GM12892 (cell line): ENCODE measurements around the gene CDC42SE2.

Experiments
- DNase-seq: peaks from one replicate; pipeline ENCODE4 v3.0.0; 2011; ENCODE audit not compliant: insufficient read length
- FAIRE-seq: peaks from 2 replicates; lab custom pipeline; 2011; peaks lifted over from hg19 to GRCh38; lab: Jason Lieb, UNC
- POLR2A ChIP-seq: IDR thresholded peaks from 2 replicates; pipeline ENCODE4 v1.6.1; 2011; ENCODE audit warnings: low read depth, low read length, control low read depth
- POLR2AphosphoS5 ChIP-seq: IDR thresholded peaks from 2 replicates; pipeline ENCODE4 v1.6.1; 2011; ENCODE audit warnings: low read depth, low read length, control low read depth
- TAF1 ChIP-seq: IDR thresholded peaks from 2 replicates; pipeline ENCODE4 v1.6.1; 2011; ENCODE audit warnings: low read depth, mild to moderate bottlenecking, control low read depth, low read length, borderline replicate concordance

Gene CDC42SE2

GRCh38 chr5:131382407-131383395, 118.8 kb downstream of the CDC42SE2 start:
- TF ChIP-seq TAF1 (no peak), POLR2AphosphoS5 (no peak), POLR2A (no peak)
- peak; percentile 93 for FAIRE-seq
- DNase-seq = no peak

DNA sequence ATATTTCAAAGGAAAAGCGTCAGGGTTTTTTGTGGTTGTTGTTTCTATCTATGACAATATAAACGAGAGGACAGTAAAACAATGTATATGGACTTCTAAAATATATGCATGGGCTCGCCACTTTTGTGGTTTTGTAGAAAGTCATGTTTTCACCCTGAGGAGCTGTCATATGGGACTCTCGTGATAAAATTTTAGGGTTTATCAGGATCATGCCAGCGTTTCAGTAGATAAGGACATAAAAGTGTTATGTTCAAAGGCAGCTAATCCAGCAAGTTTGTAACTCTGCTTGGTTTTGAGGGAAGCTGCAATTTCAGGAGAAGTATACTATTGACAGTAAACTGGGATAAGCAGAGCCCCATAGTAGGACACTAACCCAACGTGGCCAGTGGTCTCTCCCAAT, 120.3 kb downstream of the CDC42SE2 start:
- DNase-seq = no peak
- TF ChIP-seq TAF1 (no peak), POLR2A (no peak), POLR2AphosphoS5 (no peak)
- FAIRE-seq = peak; percentile 38

GRCh38 chr5:131384616-131385214, 120.9 kb downstream of the CDC42SE2 start:
- FAIRE-seq = no peak
- TF ChIP-seq POLR2A (peak; percentile 34; the same call in 1 of the 2 replicates), TAF1 (no peak)
- no peak for DNase-seq

GRCh38 chr5:131386124-131386523, 122.3 kb downstream of the CDC42SE2 start:
- DNase-seq (no peak), FAIRE-seq (no peak)
- no peak for TF ChIP-seq POLR2A
- no peak for TF ChIP-seq POLR2AphosphoS5
- no peak for TF ChIP-seq TAF1

DNA sequence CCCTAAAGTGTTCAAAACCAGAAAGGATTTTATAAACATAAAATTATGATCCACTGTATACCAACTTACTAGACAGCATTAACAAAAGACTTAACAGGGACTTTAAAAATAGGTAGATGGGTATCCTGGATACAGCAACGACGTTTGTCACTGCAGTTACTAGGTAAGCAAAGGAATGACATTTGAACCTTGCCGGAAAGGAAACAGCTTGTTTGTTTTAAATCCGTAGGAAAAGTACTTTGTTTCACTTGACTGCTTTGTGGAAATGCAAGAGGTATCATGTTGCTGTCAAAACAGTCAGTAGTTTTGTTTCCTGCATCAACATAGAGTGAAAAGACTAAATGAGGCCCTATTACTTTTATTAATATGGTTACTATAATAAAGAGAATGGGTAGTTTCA, 122.9 kb downstream of the CDC42SE2 start:
- FAIRE-seq = no peak
- TF ChIP-seq POLR2AphosphoS5 (no peak), POLR2A (no peak), TAF1 (no peak)
- no peak for DNase-seq

- FAIRE-seq (no peak), DNase-seq (no peak)
- TF ChIP-seq TAF1 (no peak), POLR2AphosphoS5 (no peak), POLR2A (no peak)
These were observed 123.4 kb downstream of the CDC42SE2 start for GRCh38 chr5:131387255-131387654.

DNA sequence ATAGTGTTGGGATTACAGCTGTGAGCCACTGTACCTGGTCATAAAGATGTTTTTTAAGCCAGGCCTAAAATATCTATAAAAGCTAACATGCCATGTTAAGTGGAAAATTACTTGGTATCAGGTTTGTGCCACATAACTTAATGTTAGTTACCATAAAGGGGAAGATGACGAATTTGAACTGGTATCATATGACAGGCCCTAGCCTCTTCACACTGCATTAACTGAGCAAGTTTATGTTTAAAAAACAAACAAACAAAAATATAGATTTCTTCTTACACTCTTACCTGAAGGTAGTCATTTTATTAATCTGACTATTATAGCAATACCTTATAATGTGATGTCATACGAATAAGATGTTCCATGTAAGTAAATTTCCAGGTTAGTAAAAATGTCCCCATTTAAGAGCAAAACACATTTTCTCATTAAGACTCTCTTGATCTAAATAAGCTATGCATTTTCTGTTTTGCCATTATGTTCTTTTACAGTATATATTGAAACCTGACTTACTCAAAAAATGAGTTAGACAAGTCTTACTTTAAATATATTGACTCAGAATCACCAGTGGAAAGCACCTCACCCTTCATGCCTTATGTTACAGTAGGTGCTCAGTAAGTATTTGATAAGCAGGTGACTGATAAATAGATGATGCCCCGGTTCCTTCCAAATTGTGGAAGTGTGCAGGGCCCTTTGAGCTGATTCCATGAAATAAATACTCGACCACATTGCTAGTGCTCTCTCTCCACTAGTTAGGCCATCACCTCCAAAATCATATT, 125.4 kb downstream of the CDC42SE2 start:
- DNase-seq (no peak), FAIRE-seq (no peak)
- TF ChIP-seq POLR2AphosphoS5 = no peak
- no peak for TF ChIP-seq POLR2A
- TF ChIP-seq TAF1 = no peak

- FAIRE-seq (no peak), DNase-seq (no peak)
These were observed 126.0 kb downstream of the CDC42SE2 start for GRCh38 chr5:131389869-131390265.

DNA sequence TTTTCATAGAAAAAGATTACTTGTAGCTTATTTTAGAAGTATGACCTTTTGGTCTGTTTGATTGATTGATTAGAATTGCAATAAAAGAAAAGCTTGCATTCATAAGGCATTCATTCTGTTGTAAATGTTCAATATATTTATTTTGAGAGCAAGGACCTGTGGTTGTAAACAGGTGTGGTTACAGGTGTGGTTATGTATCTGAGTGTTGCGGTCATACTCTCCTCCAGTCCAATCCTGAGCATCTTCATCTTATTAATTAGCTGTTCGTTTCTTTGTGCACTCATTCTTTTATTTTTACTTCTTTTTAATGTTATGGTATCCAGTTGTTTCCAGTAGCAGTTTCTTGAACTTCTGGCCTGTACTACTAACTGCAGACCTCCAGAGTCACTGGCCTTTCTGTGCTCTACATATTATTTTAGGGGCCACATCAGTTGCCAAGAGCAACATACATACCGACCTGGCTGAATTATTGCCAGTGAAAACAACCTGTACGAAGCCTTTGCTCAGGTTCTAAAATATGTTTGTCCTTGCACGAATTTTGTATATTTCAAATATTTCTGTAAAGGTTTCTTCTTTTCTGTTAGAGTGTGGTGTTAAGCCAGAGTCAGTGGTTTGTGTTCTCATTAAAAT, 128.7 kb downstream of the CDC42SE2 start:
- TF ChIP-seq TAF1 (no peak), POLR2A (no peak), POLR2AphosphoS5 (no peak)
- FAIRE-seq = no peak
- no peak for DNase-seq

More at GRCh38 chr5:131389869-131390265, 126.0 kb downstream of the CDC42SE2 start:
- TF ChIP-seq POLR2AphosphoS5 (no peak), POLR2A (no peak), TAF1 (no peak)

GRCh38 chr5:131393498-131393968, 129.7 kb downstream of the CDC42SE2 start:
- DNase-seq (no peak), FAIRE-seq (no peak)
- TF ChIP-seq TAF1 (no peak), POLR2A (no peak; the same call in 1 of the 2 replicates), POLR2AphosphoS5 (no peak)
